GM19372 (cell line): Measurements from ENCODE around the gene ACTR2.
"Not testable (repeated sequence)": the region's sequence is repeated elsewhere in the genome, so short reads cannot be mapped to it uniquely, and the experiment has no call there.

ENCODE experiments used
- ATAC-seq: cut with Tn5 transposase; IDR thresholded peaks from one replicate; pipeline ENCODE4 v1.9.1; 2021; ENCODE audit warnings: mild to moderate bottlenecking, low read depth, moderate library complexity; ENCODE audit not compliant: unreplicated experiment

The ACTR2 gene

GRCh38 chr2:65227020-65227455, 593 bp upstream of the ACTR2 start:
- peak; percentile 11 for ATAC-seq

- ATAC-seq: peak; percentile 35
Observed at GRCh38 chr2:65228263-65228750, 676 bp downstream of the ACTR2 start.

GRCh38 chr2:65231121-65231520, 3.5 kb downstream of the ACTR2 start:
- no peak for ATAC-seq

- ATAC-seq: no peak
Observed at GRCh38 chr2:65231892-65232477, 4.4 kb downstream of the ACTR2 start.

GRCh38 chr2:65232636-65233035, 5.0 kb downstream of the ACTR2 start:
- ATAC-seq: no peak

GRCh38 chr2:65240657-65241056, 13.0 kb downstream of the ACTR2 start:
- no peak for ATAC-seq

- ATAC-seq: not testable (repeated sequence)
Observed at GRCh38 chr2:65244452-65244851, 16.8 kb downstream of the ACTR2 start.

- no peak for ATAC-seq
Observed at GRCh38 chr2:65252640-65253039, 25.0 kb downstream of the ACTR2 start.

- ATAC-seq: no peak
Observed at GRCh38 chr2:65255356-65255755, 27.7 kb downstream of the ACTR2 start.

- no peak for ATAC-seq
Observed at GRCh38 chr2:65256054-65256453, 28.4 kb downstream of the ACTR2 start.

GRCh38 chr2:65257866-65258265, 30.2 kb downstream of the ACTR2 start:
- ATAC-seq: not testable (repeated sequence)

GRCh38 chr2:65261676-65262075, 34.0 kb downstream of the ACTR2 start:
- no peak for ATAC-seq

GRCh38 chr2:65263262-65263661, 35.6 kb downstream of the ACTR2 start:
- no peak for ATAC-seq

- ATAC-seq: no peak
Observed at GRCh38 chr2:65263986-65264385, 36.4 kb downstream of the ACTR2 start.

- no peak for ATAC-seq
Observed at GRCh38 chr2:65264821-65265670, 37.4 kb downstream of the ACTR2 start.

- ATAC-seq: no peak
Observed at GRCh38 chr2:65265671-65266045, 38.0 kb downstream of the ACTR2 start.

GRCh38 chr2:65267008-65267407, 39.4 kb downstream of the ACTR2 start:
- no peak for ATAC-seq

GRCh38 chr2:65268957-65269356, 41.3 kb downstream of the ACTR2 start:
- no peak for ATAC-seq

GRCh38 chr2:65273344-65273743, 45.7 kb downstream of the ACTR2 start:
- no peak for ATAC-seq

GRCh38 chr2:65275141-65275915, 47.7 kb downstream of the ACTR2 start:
- ATAC-seq: no peak

- ATAC-seq: no peak
Observed at GRCh38 chr2:65276609-65277008, 49.0 kb downstream of the ACTR2 start.
